Measurements from ENCODE around the gene CCDC116. TPM values are rescaled to one million over a fixed set of nuclear protein-coding genes. Genes with fewer than 3 reads are reported as not detected.

Gene CCDC116
- total and polyA plus RNA-seq, 9 donors, result 0.09 to 0.53 (median 0.31) TPM

- peaks cover 10% of the 10 kb centered on the region for H3K4me1 ChIP-seq (ENCODE audit: control insufficient read depth, insufficient read depth, low read length)
- no peak overlapping the region for H3K4me3 ChIP-seq (ENCODE audit: low read length)
- no peaks in the 10 kb centered on the region for H3K27me3 ChIP-seq (ENCODE audit: control insufficient read depth, insufficient read depth, low read length)
- no peak overlapping the region for H3K27ac ChIP-seq (ENCODE audit: low read length)
- WGBS (ENCODE audit: insufficient coverage), result 79% methylated on average over 19 of the region's 24 CpGs
- H3K36me3 ChIP-seq (ENCODE audit: control insufficient read depth, insufficient read depth, low read length), result peaks cover 55% of the 10 kb centered on the region
- no peak for DNase-seq
- H3K9me3 ChIP-seq (replicated peaks; ENCODE audit: control insufficient read depth, low read depth, low read length), result no peaks in the 10 kb centered on the region
These were observed 49.2 kb downstream of the CCDC116 start for GRCh38 chr22:21681566-21682370.

DNA sequence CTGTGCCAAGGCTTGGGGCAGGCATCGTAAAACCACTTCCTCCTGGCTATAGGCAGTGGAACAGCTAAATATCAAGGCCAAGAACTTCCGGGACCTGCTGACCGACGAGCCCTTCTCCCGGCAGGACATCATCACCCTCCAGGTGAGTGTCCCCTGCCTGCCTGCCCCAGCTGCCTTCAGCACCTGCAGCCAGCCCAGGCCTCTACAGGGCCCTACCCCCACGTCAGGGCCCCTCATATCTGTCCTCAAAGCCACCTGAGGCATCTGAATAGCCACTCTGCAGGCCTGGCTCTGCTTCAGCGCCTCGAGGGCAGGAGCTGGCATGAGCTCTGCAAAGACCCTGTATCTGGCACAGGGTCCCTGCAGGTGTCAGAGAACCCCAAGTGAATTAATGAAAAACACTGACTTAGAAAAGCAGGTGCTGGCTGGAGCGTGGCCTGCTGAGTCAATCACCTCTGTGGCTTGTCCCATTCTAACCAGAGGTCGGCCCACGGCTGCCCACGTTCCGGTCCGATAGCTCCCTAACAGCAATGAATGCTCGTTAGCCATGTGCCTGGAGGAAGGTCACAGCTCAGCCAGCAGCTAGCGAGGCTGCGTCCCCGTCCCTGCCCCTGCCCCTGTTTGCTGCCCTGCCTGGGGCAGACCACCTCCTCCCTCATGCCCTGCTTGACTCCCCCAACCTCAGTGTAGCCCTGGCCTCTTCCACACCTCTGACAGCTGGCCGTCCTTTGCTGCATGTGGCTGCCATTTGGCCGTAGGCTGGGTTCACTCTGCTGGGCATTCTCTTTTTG is 50.0 kb downstream of the CCDC116 start:
- no peaks in the 10 kb centered on the region for H3K27me3 ChIP-seq (ENCODE audit: control insufficient read depth, insufficient read depth, low read length)
- no peak overlapping the region for H3K27ac ChIP-seq (ENCODE audit: low read length)
- WGBS (ENCODE audit: insufficient coverage), result 88% methylated on average over 17 of the region's 20 CpGs
- no peak for DNase-seq
- no peaks in the 10 kb centered on the region for H3K9me3 ChIP-seq (replicated peaks; ENCODE audit: control insufficient read depth, low read depth, low read length)
- H3K4me3 ChIP-seq (ENCODE audit: low read length), result no peak overlapping the region
- H3K36me3 ChIP-seq (ENCODE audit: control insufficient read depth, insufficient read depth, low read length), result peaks cover 62% of the 10 kb centered on the region
- H3K4me1 ChIP-seq (ENCODE audit: control insufficient read depth, insufficient read depth, low read length), result peaks cover 13% of the 10 kb centered on the region

GRCh38 chr22:21683401-21683811 is 50.8 kb downstream of the CCDC116 start:
- H3K4me1 ChIP-seq (ENCODE audit: control insufficient read depth, insufficient read depth, low read length), result peaks cover 17% of the 10 kb centered on the region
- WGBS (ENCODE audit: insufficient coverage), result 94% methylated on average over 7 of the region's 7 CpGs
- DNase-seq, result no peak
- H3K36me3 ChIP-seq (ENCODE audit: control insufficient read depth, insufficient read depth, low read length), result peaks cover 70% of the 10 kb centered on the region
- H3K27me3 ChIP-seq (ENCODE audit: control insufficient read depth, insufficient read depth, low read length), result no peaks in the 10 kb centered on the region
- no peak overlapping the region for H3K4me3 ChIP-seq (ENCODE audit: low read length)
- H3K27ac ChIP-seq (ENCODE audit: low read length), result no peak overlapping the region
- H3K9me3 ChIP-seq (replicated peaks; ENCODE audit: control insufficient read depth, low read depth, low read length), result no peaks in the 10 kb centered on the region

DNA sequence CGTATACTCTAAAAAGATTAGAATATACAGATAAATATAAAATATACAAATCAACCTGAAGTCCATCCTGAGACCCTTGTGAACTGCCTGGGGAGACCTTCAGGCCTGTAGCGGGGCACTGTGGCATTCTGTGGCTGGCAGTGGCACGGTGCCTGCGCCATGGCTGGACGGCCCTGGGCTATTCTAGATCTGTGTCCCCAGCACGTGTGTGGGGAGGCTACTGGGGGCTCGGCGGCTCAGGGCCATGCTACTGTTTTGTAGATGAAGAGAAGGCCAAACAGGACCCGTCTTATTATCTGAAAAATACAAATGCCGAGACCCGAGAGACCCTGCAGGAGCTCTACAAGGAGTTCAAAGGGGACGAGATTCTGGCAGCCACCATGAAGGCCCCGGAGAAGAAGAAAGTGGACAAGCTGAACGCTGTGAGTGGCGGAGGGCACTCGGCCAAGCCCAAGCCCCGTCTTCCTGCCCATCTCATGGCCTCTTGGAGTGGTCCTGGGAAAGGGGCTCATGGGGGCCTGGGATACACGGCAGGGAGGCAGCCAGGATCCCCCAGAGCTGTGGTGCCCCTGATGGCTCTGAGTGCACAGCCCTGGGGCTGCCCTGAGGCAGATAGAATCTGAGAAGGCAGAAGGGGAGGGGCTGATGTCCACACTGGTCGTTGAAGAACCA is 52.1 kb downstream of the CCDC116 start:
- Histone ChIP-seq H3K27me3 (ENCODE audit: control insufficient read depth, insufficient read depth, low read length) (no peaks in the 10 kb centered on the region), H3K4me1 (ENCODE audit: control insufficient read depth, insufficient read depth, low read length) (peaks cover 17% of the 10 kb centered on the region), H3K4me3 (ENCODE audit: low read length) (no peak overlapping the region), H3K9me3 (replicated peaks; ENCODE audit: control insufficient read depth, low read depth, low read length) (no peaks in the 10 kb centered on the region), H3K36me3 (ENCODE audit: control insufficient read depth, insufficient read depth, low read length) (peaks cover 78% of the 10 kb centered on the region), H3K27ac (ENCODE audit: low read length) (no peak overlapping the region)
- no peak for DNase-seq
- 89% methylated on average over 17 of the region's 19 CpGs for WGBS (ENCODE audit: insufficient coverage)

GRCh38 chr22:21685164-21685513 is 52.6 kb downstream of the CCDC116 start:
- H3K36me3 ChIP-seq (ENCODE audit: control insufficient read depth, insufficient read depth, low read length), result peaks cover 81% of the 10 kb centered on the region
- no peaks in the 10 kb centered on the region for H3K27me3 ChIP-seq (ENCODE audit: control insufficient read depth, insufficient read depth, low read length)
- 96% methylated on average over 3 of the region's 8 CpGs for WGBS (ENCODE audit: insufficient coverage)
- H3K4me1 ChIP-seq (ENCODE audit: control insufficient read depth, insufficient read depth, low read length), result peaks cover 21% of the 10 kb centered on the region
- DNase-seq, result no peak
- H3K27ac ChIP-seq (ENCODE audit: low read length), result no peak overlapping the region
- H3K4me3 ChIP-seq (ENCODE audit: low read length), result no peak overlapping the region
- no peaks in the 10 kb centered on the region for H3K9me3 ChIP-seq (replicated peaks; ENCODE audit: control insufficient read depth, low read depth, low read length)

GRCh38 chr22:21686193-21686608 is 53.6 kb downstream of the CCDC116 start:
- no peak for DNase-seq
- Histone ChIP-seq H3K4me3 (ENCODE audit: low read length) (no peak overlapping the region), H3K27me3 (ENCODE audit: control insufficient read depth, insufficient read depth, low read length) (no peaks in the 10 kb centered on the region), H3K9me3 (replicated peaks; ENCODE audit: control insufficient read depth, low read depth, low read length) (no peaks in the 10 kb centered on the region), H3K27ac (ENCODE audit: low read length) (no peak overlapping the region), H3K36me3 (ENCODE audit: control insufficient read depth, insufficient read depth, low read length) (peaks cover 76% of the 10 kb centered on the region), H3K4me1 (ENCODE audit: control insufficient read depth, insufficient read depth, low read length) (peaks cover 27% of the 10 kb centered on the region)
- 93% methylated on average over 7 of the region's 8 CpGs for WGBS (ENCODE audit: insufficient coverage)

Other genes starting within 250 kb of the CCDC116 start
- 0.18 TPM for gene RIMBP3B, start 249.0 kb upstream of the CCDC116 start, total RNA-seq
- not detected for gene RIMBP3B, start 249.0 kb upstream of the CCDC116 start, polyA plus RNA-seq (ENCODE audit: insufficient read depth in 1 of 8, insufficient read length in 8 of 8, low replicate concordance in 1 of 8)
- gene HIC2, start 215.4 kb upstream of the CCDC116 start, total RNA-seq, result 4.2 TPM
- gene HIC2, start 215.4 kb upstream of the CCDC116 start, polyA plus RNA-seq (ENCODE audit: insufficient read depth in 1 of 8, insufficient read length in 8 of 8, low replicate concordance in 1 of 8), result 1 to 10 TPM; 4.5 to 9.6 (median 5.8) TPM
- gene TMEM191C, start 165.4 kb upstream of the CCDC116 start, total RNA-seq, result 0.40 TPM
- 1 to 10 TPM in 3 of 8 donors, under 1 TPM in 5; 0.39 to 1.5 (median 0.85) TPM for gene TMEM191C, start 165.4 kb upstream of the CCDC116 start, polyA plus RNA-seq (ENCODE audit: insufficient read depth in 1 of 8, insufficient read length in 8 of 8, low replicate concordance in 1 of 8)
- gene RIMBP3C, start 81.3 kb upstream of the CCDC116 start, total RNA-seq, result 0.40 TPM
- 1 to 10 TPM in 1 of 8 donors, under 1 TPM in 7; 0.49 to 1.3 (median 0.66) TPM for gene RIMBP3C, start 81.3 kb upstream of the CCDC116 start, polyA plus RNA-seq (ENCODE audit: insufficient read depth in 1 of 8, insufficient read length in 8 of 8, low replicate concordance in 1 of 8)
- gene UBE2L3, start 65.0 kb upstream of the CCDC116 start, total RNA-seq, result 28.2 TPM
- gene UBE2L3, start 65.0 kb upstream of the CCDC116 start, polyA plus RNA-seq (ENCODE audit: insufficient read depth in 1 of 8, insufficient read length in 8 of 8, low replicate concordance in 1 of 8), result 10 to 100 TPM; 38.1 to 46.2 (median 42.2) TPM
- gene YDJC, start 2.7 kb upstream of the CCDC116 start, total RNA-seq, result 5.5 TPM
- 1 to 10 TPM; 4.2 to 8.5 (median 5.2) TPM for gene YDJC, start 2.7 kb upstream of the CCDC116 start, polyA plus RNA-seq (ENCODE audit: insufficient read depth in 1 of 8, insufficient read length in 8 of 8, low replicate concordance in 1 of 8)
- 5.5 TPM for gene SDF2L1, start 9.5 kb downstream of the CCDC116 start, total RNA-seq
- gene SDF2L1, start 9.5 kb downstream of the CCDC116 start, polyA plus RNA-seq (ENCODE audit: insufficient read depth in 1 of 8, insufficient read length in 8 of 8, low replicate concordance in 1 of 8), result 10 to 100 TPM in 6 of 8 donors, 1 to 10 TPM in 2; 7.2 to 16.1 (median 10.5) TPM
- 18.4 TPM for gene PPIL2, start 33.3 kb downstream of the CCDC116 start, total RNA-seq
- gene PPIL2, start 33.3 kb downstream of the CCDC116 start, polyA plus RNA-seq (ENCODE audit: insufficient read depth in 1 of 8, insufficient read length in 8 of 8, low replicate concordance in 1 of 8), result 10 to 100 TPM; 27.1 to 32.8 (median 30.0) TPM
- gene YPEL1, start 103.0 kb downstream of the CCDC116 start, total RNA-seq, result 18.8 TPM
- gene YPEL1, start 103.0 kb downstream of the CCDC116 start, polyA plus RNA-seq (ENCODE audit: insufficient read depth in 1 of 8, insufficient read length in 8 of 8, low replicate concordance in 1 of 8), result 10 to 100 TPM; 12.1 to 20.7 (median 17.2) TPM
- 92.8 TPM for gene MAPK1, start 234.9 kb downstream of the CCDC116 start, total RNA-seq
- gene MAPK1, start 234.9 kb downstream of the CCDC116 start, polyA plus RNA-seq (ENCODE audit: insufficient read depth in 1 of 8, insufficient read length in 8 of 8, low replicate concordance in 1 of 8), result 100 to 1,000 TPM in 6 of 8 donors, 10 to 100 TPM in 2; 92.0 to 126 (median 113) TPM